Inflammatory macrophage (primary cell): ENCODE results near the gene SOBP.

Source experiments
- DNase-seq, 2 donors: peaks; one replicate each; pipeline ENCODE4 v3.0.0-alpha.2; 2020 to 2022

Gene SOBP

DNA sequence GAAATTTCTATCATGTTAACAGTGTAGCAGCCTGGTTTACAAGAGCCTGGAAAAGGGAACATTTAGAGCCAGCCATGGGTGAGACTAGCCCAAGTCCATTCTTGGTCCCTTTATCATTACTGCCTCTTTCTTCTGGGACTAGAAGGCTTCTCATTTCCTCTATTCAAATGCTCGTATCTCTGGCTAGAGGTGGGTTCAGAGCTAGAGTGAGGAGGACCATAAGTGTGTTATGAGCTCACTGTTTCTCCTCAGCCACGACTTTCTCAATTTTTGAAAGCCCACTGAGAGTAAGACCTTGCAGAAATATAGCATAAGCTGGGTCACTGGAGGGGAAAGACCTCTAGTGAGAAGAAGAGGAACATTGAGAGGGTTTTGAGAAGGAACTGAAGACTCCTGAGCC is 100.0 kb downstream of the SOBP start:
- DNase-seq: no peak

DNA sequence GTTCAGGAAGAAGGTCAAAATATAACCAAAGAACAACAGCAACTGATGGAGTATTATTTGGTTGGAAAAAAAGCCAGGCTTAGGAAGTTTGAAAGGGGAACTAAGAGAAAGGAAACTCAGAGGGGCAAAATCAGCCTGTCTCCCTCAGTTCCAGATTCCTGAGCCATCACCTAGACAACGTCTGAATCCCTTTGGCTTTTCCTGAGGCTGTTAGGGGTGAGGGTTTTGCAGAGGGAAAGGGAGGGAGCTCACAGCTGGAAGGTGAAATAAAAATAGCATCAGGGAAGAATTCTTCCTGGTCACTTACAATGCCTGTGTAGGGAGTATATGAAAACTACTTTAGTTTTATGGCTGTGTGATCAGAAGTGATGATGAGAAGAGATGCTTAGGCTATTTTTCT is 100.5 kb downstream of the SOBP start:
- DNase-seq: no peak

DNA sequence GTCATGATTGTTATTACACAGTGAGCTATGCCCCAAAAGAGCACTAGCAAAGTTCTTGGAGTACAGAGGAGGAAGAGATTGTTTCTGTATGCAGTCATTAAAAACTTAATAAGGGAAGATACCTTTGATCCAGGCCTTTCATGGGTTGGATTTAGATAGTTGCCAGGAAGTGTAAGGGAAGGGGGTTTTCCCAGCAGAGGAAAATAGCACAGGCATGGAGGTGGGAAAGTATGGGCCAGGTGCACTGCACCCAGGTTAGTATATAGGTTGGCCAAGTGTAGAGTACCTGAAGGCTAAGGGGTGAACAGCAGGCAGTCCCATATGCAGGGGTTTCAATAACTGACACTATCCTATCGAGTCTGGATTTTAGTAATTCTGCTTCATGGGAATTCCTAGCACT is 101.4 kb downstream of the SOBP start:
- DNase-seq: no peak

DNA sequence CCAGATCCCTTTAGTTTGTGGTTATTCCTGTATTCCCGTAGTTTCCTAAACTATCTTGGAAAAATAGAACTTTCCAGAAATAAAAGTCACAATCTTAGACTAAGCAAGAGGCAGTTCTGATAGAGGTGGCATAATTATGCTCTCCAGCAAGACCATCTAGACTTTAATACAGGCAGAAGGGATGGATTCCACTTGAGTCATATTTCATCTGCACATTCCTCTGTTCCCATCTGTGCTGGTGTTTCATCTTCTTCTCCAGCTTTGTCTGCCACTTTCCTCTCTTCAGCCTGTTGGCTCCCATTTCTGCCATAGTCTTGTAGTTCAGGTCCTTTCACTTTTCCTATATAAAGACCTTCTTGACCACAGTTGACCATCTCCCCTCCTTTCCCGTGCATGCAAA is 102.9 kb downstream of the SOBP start:
- DNase-seq: no peak

DNA sequence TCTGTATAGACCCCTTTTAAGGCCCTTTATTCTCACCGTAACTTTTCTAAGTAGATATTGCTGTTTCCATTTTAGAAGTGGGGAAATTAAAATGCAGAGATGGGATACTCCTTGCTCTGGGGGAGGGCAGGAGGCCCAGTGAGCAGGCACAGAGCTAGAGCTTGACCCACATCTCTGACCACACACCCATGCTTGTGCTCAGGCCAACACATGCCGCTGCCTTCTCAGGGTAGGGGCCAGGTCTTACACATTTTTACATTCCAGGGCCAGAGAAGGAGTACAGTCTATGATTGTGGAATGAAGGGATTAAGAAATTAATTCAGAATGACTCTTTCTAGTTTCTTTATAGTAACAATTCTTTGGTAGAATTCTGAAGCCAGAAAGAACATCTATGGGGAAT is 104.8 kb downstream of the SOBP start:
- DNase-seq: no peak

DNA sequence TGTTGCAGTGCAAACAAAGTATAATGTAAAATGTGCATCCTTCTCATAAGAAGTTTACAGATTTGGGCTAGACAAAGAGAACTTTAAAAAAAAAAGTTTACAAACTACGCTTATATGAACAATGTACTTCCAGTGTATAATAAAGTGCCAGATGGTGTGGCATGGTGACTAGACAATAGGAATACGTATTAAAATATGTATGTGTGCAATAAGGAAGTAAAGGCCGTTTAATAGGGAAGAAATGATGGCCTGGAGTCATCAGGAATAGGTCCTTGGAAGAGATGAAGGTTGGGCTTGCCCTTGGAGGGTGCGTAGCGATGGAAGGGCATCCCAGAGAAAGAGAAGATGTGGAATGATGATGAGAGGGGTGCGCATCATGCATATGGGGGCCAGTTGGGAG is 108.2 kb downstream of the SOBP start:
- no peak for DNase-seq

DNA sequence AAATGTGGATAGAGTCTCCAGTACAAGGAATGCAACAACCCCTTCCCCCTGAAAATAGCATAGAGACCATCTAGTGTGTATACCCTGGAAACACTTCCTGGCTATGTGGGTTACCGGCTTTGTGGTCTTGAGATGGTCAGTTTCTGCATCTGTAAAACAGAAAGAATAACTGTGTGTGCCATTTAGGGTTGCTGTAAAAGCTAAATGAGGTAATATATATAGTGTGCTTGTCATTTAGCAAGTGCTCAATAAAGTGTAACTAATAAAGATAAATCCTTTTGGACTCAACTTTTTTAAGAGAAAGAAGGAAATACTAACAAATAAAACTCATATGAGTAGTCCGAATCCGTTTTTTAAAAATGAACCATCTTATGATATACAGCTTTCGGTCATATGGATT is 109.1 kb downstream of the SOBP start:
- DNase-seq: no peak

DNA sequence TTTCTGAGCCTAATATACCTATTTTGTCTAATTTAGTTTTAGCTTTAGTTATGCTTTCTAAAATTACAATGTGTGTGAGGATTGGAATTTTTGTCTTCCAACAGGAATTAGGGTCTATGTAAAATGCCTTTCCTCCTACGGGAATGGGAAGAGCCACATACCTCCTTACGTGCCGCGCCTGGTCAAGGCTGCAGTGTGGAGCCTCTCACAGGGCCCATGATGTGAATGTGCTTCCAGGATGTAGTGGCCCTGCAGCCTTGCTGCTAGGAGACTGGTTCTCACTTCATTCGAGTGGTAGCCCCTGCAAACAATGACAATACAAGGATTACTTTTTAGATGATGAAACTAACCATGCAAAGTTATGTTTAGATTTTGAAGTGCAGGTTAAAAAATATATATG is 110.2 kb downstream of the SOBP start:
- DNase-seq: no peak

DNA sequence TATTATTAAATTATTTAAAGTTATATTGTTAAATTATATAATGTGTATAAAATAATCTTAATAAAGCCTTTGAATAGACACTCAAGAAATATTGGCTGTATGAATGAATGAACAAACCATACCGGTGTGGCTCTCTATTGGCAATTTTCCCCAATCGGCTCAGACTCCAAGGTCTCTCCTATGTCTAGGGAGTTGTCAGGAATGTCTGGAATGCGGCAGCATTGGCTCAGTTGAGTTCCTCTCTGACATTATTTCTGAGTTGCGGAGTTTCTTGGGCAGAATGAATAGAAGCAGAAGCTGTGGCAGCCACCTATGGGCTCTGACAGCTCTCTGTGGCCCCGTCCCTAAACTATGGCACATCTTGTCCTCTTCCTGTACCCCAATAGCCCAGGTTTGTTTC is 111.0 kb downstream of the SOBP start:
- DNase-seq: no peak

DNA sequence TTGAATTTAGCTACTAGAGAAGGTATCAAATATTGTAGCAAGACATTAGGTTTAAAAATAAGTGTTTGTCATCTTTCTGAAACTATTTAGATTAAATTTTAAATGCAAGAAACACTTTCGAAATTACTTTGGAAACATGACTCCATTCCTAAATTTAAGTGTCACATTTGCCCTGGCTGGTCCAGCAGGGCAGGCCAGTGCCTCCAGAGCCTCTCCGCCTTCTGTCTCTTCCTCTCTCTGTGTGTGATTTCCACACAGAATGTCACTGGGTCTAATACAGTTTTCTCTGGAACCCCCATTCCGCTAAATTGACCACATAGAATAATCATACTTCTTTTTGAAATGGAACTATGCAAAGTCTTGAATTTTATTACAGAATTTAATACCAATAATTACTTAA is 111.5 kb downstream of the SOBP start:
- DNase-seq: no peak

DNA sequence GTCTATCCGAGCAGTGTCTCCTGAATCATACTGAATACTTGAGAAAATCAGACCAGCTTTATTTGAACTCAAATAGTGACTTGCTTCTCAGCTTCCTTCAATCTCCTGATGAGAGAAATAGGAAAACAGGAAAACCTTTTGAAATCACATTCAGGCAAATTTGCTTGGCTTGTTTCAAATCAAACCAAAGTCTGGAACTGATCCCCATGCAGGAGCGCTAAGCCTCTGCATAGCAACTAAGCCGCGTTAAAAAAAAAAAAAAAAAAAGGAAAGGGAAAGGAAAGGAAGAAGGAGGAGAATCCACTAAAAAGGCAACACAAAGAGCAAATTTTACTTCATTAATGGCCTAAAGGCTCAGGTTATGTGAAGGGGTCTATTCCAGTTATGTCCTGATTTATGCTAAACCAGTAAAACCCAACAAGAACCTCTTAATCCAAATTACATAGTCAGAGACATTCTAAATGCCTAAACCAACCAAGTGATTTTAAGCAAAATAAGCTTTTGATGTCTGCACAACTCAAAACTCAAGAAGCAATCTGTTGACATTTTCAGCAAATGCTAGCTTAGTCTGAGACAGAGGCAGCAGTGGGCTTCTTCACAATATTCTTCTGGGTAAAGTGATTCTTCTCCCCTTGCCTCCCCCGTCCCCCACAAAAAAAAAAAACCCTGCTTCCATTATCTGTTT is 112.5 kb downstream of the SOBP start:
- no peak for DNase-seq

DNA sequence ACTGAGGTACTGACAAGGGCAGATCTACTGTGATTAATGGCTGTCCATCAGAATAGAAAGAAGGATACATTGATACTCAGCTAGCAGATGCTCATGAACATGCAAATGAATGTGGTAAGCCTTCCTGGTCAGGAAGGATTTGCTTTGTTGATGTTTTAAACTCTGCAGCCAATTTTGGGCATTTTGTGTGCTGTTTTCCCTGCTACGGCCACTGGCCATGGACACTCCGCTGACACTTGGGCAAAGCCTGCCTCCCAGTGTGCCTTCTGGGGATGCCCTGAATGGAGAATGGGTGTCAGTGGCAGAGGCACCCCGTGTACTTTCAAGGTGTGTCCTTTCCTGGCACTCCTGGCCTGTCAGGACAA is 113.1 kb downstream of the SOBP start:
- DNase-seq: no peak

DNA sequence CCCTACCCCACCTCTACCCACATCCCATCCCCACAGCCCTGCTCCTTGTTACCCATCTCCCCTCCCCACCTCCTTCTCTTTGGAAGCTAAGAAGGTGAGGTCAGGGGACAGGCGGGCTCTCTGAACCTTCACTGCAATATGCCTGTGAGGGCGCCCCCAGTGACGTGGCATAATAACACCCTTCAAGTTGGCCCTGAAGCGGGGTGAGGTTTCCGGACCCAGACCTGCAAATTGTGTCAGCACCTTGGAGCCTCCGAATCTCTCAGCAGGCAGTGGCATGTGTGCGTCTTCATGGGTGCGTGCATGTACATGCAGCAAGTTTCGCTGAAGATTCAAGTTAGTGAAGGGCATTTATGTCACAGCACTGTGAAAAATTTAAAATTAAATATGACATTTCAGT is 114.6 kb downstream of the SOBP start:
- no peak for DNase-seq

DNA sequence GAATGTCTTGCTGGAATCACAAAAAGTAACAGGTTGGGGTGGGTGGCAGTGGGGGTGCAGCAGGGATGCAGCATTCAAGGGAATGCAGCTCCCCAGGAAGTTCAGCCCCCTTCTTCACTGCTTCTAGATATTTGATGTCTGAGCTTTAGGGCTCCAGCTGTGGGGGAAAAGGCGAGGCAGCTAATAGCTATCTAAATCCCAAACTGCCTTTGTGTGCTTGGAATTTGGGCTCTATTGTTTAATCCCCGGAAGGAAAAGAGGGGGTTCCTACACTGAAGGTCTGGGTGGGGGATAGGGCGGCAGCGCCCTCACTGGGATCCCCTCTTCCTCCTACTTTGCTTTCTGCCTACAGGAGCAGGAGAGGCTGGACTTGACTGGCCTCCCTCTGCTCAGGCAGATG is 116.5 kb downstream of the SOBP start:
- no peak for DNase-seq

DNA sequence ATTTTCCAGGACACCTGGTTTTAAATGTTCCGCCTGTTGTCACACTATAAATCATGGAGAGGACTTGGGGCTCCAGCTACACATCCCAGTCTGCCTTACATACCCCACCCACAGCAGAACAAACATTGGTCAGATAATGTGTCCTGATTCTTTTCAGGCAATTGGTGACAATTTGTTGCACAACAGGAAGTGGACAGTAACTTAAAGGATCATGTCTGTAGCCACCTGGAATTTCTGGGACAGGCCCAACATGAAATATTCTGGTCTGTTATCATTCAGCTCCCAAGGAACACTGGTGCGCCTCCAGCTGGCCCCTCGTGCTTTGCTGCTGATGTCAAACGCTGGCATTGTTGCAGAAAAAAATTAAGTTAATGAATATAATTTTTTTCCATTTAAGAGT is 117.2 kb downstream of the SOBP start:
- DNase-seq: no peak

DNA sequence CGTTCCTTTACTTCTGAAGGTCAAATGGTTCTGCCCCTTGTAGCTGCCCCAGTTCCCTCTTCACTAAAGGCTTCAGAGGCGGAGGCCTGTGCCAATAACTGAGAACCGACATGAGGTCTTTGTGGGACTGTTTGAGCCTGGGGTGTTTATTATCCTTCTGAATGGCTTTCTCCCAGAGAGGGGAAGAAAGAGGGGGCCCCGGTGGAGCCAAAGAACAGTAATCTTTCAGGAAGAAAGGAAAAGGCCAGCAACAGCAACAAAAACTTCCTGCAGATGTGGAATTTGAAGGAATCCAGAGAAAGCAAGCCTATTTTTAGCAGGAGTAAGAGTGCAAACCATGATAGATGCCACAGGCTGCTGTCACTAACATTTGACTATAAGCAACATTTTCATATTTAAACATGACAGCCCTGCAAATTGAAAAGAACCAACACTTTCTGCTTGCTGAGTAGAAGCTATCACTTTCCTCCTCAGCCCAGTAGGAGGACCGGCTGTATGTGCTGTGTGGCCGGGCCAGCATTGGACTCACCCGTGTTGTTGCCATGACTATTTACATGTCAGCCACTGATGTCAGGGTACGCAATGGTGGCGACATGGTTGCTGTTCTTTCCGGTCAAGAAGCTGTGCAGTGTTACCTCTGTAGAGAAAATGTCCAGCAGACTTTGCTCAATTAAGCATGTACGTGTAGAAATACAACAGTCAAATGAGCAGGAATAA is 121.3 kb downstream of the SOBP start:
- DNase-seq: no peak

DNA sequence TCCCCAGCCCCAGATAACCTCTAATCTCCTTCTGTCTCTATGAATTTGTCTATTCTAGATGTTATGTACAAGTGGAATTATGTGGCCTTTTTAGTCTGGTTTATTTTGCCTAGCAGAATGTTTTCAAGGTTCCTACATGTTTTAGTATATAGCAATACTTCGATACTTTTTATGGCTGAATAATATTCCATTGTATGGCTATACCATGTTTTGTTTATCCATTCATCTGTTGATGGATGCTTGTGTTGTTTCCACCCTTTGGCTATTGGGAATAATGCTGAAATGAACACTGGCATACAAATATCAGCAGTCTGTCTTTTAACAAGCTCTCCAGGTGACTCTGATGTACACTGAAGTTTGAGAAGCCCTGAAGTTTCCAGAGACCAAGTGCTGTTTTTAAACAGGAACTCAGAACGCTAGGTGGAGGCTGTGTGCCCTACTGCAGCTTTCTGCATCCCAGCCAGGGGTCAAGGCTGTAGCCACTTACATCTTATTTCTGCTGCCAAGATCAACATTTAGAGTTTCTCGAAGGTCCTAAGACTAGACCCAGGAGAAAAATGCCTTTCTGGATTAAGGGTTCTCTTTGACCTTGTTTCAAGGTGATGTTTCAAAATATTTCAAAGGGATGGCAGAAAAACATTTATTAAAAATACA is 123.0 kb downstream of the SOBP start:
- no peak for DNase-seq

DNA sequence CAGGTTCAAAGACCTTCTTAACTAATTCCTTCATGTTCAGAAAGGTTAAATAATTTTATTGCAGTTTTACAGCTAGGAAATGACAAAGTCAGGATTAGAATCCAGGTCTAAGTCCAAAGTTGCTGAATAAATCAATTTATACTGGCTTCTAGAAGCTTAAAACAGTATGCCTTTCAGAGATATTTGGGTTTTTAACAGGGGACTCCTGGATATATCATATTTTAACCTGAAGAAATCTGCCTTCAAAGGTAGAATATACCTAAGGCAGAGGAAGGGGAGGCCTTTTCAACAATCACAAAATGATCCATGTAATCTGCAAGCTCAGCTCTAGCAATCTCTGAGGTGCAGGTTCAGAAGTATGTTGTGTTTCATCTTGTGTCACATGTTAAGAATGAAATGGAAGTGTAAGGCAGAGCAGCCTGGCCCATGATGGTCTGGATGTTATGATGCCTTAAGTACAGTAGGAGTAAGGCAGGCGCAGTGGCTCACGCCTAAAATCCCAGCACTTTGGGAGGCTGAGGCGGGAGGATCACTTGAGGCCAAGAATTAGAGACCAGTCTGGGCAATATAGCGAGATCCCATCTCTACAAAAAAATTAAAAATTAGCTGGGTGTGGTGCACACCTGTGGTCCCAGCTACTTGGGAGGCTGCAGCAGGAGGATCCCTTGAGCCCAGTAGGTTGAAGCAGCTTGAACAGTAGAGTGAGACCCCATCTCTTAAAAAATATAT is 123.9 kb downstream of the SOBP start:
- DNase-seq: no peak

DNA sequence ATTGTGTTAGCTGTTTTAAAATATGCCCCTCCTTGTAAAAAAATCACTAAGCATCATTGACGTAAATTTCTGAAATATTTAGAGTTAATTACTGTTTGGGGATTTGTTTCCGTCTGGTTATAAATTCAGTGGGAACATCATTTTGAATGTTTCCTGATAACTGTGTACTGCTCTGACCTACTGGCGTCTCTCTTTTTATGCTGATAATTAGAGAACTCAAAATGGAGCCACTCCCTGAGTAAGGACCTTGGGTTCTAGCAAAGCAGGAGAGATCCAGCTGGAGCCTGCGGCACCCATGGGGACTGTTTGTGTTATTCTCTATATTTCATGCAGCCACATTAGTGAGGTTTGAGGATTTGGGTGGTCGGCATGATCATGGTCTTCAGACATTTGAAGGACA is 124.9 kb downstream of the SOBP start:
- no peak for DNase-seq

DNA sequence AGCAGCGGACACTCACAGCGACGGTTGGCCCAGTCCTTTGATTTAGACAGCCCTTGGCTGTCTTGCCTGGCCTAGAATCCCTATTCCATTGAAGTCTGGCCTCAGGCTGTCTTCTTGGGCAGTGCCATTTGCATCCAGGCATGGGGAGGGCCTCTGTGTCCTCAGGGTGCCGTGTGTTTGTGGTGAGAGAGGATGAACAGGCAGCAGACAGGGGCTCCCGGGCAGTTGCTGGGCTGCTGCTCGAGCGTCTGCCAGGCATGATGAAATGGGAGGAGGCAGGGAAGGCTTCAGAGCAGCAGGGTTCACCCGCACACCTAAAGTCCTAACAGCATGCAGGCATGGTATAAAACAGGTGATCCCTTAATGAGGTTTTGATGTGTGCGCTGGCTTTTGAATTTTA is 126.9 kb downstream of the SOBP start:
- DNase-seq: no peak

DNA sequence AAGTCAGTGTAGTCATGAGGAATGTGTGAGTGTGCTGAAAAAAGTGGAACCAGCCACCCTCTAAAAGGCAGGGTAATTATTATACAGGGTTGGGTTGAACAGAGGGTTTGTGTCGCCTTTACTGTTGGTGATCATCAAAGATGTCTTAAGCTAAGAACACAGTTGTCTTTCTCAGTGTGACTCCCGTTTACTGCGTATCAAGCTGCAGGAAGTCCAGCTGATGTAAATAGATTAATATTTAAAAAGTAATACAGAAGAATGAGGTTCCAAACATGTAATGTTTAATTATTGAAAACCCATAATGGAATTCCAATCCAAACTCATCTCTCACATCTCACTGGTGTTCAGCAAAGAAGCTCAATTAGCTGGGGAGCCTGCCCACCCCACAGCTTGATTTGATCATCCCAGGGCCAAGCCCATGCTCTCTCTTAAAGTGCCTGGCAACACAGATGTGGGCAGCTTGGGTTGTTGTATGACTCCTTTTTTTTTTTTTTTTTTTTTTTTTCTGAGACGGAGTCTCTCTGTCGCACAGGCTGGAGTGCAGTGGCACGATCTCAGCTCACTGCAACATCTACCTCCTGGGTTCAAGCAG is 127.5 kb downstream of the SOBP start:
- DNase-seq: no peak

DNA sequence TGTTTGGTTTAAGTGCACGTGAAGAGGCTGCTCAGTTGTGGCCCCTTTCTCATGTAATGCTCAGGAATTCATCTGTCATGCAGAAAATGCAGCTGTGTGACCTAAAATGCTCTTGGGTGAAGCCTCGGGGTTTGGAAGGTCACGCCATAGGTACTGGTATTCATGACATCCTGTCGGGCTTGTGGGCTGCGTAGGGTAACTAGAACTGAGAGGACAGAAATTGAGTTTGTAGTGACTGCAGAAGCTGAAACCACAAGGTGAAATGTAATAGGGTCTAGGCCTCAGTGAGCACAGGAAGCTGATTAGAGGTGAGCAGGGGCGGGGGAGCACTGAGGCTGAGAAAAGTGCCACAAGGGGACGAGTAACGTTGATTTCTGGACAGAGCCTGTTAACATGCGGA is 128.8 kb downstream of the SOBP start:
- DNase-seq: no peak

DNA sequence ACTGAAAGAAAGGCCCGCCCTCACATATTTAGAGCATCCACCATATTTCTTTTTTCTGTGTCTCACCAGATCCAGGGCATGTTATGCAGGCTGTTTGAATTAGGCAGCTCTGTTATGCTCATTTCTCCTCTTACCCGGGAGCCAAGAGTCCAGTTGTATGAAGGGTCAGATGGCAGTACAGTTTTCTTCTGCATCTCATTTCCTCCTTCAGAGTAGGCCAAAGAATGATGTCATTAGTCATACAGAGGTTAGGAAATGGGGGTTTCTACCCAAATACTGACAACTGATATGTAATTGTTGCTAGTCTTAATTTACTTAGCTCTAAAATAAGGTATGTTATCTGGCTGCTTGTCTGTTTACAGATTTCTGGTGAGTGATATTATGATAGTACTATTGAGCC is 130.8 kb downstream of the SOBP start:
- peak; percentile 34 to 36 for DNase-seq
